NCI-H2029 (cell line): ENCODE results near the gene SPTBN4.
"Not testable (repeated sequence)": the region's sequence is repeated elsewhere in the genome, so short reads cannot be mapped to it uniquely, and the experiment has no call there.

Experiments used
- DNase-seq: peaks from one replicate; lab custom pipeline; 2025; lab: John Stamatoyannopoulos, UW

The SPTBN4 gene

DNA sequence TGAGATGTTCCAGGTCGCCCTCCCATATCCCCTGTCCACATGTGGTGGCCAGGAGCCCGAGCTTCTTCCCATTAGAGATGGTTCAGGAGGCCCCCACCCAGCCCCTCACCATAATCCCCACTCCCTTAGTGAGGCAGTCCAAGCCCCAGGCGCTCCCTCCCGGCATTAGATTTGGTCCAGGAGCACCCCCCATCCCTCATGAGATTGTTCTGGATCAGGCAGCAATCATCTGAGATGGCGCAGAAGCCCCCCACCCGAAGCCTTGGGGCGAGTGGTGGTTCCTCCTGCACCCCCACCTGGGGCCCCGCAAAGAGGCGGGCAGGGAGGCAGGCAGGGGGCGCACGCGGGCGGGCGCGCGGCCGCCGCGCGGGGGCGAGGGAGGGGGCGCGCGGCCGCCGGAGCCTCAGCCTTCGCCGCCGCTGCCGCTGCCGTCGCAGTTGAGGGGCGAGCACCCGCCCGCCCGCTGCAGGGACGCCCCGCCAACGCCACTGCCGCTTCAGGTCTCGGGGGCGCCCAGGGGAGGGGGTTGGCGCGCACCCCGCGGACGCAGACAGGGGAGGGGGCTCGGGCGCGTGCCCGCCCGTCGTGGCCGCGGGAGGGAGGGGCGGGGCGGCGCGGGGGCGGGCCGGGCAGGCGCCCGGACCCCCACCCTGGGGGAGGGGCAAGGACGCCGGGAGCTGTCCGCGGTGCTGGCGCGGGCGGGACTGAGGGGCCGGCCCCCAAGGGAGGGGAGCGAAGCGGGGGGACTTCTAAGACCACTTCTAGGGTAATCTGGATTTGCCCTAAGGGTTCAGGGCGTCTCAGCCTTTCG, 63.5 kb downstream of the SPTBN4 start:
- DNase-seq: peak; percentile 12

DNA sequence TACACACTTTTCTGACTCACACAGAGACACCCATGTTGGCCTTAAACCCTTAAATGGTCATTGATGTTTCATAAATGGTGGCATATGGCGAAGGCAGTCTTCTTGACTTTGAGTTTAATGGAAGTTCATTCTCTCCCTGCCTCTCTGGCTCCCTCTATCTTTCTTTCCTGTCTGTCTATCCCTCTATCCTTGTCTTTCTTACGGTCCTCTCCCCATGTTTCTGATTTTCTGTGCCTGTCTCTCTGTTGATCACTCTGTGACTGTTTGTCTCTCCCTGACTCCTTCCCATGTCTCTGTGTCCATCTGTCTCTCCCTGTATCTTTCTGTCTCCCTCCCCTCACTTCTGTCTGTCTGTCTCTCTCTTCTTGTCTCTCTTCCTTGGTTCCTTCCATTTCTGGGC, 66.7 kb downstream of the SPTBN4 start:
- DNase-seq: no peak

DNA sequence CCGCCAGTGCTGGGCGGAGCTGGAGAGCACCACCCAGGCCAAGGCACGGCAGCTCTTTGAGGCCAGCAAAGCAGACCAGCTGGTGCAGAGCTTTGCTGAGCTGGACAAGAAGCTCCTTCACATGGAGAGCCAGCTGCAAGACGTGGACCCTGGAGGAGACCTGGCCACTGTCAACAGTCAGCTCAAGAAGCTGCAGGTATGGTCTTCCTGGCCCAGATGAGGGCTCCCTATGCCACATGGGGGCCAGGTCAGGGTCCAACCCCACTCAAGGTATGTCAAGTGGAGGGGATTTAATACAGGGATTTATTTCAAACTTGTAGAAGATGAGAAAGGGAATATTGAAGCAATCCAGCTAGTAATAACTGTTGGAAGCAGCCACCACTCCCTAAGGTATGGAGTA, 67.3 kb downstream of the SPTBN4 start:
- DNase-seq: no peak

DNA sequence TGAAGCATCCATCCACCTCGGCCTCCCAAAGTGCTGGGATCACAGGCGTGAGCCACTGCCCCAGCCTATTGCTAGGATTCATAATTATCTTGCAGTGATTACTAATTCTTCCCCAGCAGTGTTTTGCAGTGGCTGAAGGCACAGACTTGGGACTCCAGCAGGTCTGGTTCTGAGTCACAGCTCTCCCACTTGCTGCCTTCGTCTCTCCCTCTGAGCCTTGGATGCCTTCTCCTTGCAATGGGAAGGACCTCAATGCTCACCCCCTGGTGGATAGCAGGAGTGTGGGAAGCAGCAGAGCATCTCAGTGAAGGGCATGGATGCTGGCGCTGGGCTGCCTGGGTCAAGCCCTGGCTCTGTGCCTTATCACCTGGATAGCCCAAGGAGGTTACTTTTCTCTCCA, 72.3 kb downstream of the SPTBN4 start:
- DNase-seq: no peak

DNA sequence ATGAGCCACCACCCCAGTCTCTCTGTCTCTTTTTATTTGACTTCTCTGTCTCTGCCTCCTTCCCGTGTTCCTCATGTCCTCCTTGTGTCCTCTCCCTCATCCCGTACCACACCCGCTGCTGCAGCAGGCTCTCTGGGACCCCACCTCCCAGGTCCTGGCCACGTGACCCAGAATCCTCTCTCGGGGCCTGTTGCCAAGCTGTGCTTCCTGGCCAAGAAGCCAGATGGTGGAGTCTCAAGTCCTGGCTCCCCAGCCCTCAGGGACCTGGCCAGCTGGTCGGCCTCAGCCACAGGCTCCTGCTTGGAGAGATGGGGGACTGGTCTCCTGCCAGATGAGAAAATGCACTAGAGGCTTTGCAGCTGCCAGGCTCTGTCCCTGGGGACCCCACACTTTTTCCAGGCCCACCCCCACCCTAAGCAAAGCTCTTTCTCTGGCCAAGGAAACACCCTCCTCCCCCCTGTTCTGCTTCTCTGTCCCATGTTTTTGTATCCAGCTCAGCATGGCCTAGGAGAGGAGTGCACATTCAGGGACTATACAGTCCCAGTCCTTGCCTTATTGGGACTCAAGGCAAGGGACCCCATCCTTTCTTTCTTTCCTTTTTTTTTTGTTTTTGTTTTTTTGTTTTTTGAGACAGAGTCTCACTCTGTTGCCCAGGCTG, 75.5 kb downstream of the SPTBN4 start:
- DNase-seq: peak; percentile 51

DNA sequence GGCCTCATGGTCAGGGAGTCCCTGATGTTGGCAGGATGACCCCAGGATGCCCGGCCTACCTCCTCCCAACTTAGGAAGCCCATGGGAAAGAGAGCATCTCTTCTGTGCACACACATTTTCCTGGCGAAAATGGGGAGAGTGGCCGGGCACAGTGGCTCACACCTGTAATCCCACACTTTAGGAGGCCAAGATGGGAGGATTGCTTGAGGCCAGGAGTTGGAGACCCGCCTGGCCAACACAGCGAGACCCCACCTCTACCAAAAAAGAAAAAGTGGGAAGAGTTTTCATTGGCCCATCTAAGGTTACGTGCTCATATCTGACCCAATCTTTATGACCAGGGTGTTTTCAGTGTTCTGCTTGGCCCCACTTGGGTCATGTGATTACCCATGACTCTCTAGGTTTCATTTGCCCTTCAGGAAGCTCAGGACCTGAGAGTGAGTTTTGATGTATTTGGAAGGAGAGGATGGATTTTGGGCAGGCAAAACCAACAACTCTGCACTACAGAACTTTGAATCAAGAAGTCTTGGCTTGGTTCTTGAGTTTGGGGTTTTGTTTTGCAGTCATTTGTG, 76.3 kb downstream of the SPTBN4 start:
- no peak for DNase-seq

DNA sequence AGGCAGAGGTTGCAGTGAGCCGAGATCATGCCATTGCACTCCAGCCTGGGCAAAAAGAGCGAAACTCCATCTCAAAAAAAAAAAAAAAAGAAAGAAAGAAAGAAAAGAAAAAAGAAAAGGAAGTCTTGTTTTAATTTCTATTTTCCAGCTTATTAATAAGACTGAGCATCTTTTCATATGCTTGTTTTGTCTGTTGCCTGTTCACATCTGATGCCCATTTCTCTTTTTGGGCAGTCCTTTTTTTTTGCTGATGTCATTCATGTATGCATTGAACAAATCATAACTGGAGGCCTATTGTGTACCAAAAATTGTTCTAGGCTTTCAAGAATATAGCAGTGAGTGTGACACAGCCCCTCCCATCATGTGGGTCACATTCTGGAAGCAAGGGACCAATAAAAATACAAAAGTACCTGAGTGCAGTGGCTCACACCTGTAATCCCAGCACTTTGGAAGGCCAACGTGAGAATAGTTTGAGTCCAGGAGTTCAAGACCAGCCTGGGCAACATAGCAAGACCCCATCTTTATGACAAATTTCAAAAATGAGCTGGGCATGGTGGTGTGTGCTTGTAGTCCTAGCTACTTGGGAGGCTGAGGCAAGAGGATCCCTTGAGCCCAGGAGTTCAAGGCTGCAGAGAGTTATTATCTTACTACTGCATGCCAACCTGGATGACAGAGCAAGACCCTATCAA, 79.5 kb downstream of the SPTBN4 start:
- not testable (repeated sequence) for DNase-seq

DNA sequence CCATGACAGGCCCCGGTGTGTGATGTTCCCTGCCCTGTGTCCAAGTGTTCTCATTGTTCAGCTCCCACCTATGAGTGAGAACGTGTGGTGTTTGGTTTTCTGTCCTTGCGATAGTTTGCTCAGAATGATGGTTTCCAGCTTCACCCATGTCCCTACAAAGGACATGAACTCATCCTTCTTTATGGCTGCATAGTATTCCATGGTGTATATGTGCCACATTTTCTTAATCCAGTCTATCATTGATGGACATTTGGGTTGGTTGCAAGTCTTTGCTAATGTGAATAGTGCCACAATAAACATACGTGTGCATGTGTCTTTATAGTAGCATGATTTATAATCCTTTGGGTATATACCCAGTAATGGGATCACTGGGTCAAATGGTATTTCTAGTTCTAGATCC, 80.4 kb downstream of the SPTBN4 start:
- not testable (repeated sequence) for DNase-seq

DNA sequence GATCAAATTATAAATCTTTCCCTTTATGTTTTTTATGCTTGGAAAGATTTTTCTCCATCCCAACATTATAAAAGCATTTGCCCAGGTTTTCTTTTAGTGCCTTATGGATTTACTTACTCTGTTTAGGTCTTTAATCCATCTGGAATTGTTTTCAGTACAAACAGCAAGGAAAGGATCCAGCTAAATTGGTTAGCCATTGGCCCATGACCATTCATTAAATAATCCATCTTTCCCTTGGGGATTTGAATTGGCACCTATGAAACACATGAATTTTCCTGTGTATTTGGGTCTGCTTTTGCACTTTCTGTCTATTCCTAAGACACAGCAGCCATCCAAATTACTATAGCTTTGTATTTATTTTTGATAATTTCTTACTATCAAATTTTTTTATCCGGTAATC, 81.0 kb downstream of the SPTBN4 start:
- no peak for DNase-seq

DNA sequence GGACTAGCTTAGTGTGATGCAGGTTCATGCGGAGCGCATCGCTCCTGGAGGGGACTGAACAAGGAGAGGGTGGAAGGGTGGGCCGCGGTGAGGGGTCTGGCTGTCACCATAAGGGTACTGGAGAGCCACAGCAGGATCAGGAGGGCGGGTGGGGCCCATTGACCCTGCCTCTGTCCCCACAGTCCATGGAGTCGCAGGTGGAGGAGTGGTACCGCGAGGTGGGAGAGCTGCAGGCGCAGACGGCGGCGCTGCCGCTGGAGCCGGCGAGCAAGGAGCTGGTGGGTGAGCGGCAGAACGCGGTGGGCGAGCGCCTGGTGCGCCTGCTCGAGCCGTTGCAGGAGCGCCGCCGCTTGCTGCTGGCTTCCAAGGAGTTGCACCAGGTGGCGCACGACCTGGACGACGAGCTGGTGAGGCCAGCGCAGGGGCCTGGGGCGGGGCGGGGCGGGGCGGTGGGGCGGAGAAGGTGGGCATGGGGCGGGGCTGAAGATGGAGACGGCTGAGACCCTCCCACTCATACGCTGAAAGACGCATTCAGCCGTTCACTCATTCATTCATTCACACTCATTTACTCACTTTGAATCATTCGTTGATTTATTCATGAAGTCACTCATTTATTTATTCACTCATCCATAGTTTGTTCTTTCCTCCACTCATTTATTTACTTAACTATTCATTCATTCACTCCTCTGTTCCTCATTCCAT, 82.4 kb downstream of the SPTBN4 start:
- peak; percentile 26 for DNase-seq

DNA sequence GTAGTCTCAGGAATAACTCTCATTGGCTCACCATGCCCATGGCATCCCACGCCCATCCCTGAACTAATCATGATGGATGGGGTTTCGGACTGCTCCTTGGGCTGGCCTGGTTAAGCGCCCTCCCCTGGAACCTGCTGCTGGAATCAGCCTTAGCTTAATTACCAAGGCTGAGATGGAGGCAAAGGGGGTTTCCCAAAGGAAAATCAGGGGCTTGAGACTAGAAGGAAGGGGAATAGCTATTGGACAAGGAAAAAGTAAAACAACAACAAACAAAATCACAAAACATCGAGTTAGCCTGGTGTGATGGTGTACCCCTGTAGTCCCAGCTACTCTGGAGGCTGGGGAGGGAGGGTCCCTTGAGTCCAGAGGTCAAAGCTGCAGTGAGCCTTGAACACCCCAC, 84.2 kb downstream of the SPTBN4 start:
- DNase-seq: no peak

DNA sequence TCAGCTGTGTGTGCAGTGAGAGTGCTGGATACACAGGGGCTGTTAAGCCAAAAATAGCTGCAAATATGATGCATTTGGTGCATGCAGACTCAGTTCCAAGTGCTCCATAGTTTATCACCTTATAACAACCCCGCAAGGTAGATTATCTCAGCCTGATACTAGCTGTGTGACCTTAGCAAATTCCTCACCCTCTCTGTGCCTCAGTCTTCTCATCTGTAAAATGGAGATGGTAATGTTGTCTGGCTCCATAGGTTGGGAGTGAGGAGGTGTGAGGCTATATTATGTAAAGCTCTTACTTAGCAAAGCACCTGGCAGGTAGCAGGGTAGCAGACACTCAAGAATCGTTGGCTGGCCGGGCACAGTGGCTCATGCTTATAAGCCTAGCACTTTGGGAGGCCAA, 86.0 kb downstream of the SPTBN4 start:
- no peak for DNase-seq

DNA sequence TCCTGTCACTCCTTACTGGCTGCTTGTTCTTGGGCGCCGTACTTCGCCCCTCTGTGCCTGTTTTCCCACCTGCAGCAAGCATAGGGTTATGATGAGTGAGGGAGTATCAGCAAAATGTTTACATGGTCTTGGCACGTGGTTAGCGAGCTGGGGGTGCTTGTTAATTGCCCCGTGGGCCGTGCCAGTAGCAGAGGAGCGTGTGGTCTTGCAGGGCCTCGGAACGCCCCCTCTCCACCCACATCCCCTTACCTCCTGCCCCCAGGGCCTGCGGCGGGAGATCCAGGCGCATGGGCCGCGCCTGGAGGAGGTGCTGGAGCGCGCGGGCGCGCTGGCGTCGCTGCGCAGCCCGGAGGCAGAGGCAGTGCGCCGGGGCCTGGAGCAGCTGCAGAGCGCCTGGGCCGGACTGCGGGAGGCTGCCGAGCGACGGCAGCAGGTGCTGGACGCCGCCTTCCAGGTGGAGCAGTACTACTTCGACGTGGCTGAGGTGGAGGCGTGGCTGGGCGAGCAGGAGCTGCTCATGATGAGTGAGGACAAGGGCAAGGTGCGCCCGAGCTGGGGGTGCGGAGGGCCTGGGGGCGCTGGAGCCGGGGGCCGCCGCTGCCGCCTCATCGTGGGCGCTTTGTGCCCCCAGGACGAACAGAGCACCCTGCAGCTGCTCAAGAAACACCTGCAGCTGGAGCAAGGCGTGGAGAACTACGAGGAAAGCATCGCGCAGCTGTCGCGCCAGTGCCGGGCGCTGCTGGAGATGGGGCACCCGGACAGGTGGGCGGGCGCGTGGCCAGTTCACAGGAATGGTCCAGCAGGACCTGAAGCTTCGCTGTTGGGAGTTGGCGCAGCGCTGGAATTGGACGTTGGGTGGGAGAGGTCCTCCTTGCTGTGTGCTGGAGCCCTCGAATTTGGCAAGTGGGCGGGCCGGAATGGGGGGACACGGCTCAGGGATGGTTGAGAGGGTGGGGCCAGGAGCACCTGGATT, 87.4 kb downstream of the SPTBN4 start:
- DNase-seq: no peak

DNA sequence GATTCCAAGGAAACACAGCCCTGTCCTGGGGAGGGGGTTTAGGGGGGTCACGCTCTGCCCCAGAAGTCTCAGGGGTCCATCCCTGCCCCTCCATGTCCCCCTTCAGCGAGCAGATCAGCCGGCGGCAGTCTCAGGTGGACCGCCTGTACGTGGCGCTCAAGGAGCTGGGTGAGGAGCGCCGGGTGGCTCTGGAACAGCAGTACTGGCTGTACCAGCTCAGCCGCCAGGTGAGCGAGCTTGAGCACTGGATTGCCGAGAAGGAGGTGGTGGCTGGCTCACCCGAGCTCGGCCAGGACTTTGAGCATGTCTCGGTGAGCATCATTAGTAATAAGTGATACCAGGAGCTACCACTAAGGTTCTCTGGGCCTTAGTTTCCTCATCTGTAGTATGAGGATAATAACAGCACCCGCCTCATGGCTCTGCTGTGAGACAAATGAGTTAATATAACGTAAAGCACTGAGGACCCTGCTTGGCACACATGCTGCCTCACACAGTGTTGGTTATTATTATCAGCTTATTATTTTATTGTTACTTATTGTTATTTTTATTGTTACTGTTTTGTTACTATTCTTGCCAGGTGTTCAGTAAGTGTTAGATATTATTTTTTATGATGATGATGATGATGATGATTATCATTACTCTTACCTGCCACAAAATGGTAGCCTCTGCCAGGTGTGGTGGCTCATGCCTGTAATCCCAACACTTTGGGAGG, 89.3 kb downstream of the SPTBN4 start:
- DNase-seq: no peak

DNA sequence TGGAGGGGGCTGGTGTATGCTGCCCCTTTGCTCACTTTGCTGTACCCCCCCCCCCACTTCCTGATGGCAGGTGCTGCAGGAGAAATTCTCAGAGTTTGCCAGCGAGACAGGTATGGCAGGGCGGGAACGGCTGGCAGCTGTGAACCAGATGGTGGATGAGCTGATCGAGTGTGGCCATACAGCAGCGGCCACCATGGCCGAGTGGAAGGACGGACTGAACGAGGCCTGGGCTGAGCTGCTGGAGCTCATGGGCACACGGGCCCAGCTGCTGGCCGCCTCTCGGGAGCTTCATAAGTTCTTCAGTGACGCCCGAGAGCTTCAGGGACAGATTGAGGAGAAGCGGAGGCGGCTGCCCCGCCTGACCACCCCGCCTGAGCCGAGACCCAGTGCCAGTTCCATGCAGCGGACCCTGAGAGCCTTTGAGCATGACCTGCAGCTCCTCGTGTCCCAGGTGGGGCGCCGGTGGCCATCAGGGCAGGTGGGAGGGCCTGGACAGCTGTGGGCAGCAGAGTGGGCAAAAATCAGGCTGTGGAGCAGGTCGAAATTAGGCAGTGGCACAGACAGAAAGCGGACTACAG, 90.2 kb downstream of the SPTBN4 start:
- DNase-seq: no peak

DNA sequence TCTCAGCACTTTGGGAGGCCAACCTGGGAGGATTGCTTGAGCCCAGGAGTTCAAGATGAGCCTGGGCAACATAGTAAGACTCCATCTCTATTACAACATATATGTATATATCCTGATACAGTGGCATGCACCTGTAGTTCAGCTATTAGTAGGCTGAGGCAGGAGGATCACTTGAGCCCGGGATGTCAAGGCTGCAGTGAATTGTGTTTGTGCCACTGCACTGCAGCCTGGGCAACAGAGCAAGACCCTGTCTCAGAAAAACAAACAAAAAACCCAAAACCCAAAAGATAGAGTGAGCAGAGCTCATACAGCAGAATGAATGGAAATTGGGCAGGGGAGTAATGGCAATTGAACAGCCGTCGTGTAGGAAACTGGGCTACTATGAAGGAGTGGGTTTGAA, 92.6 kb downstream of the SPTBN4 start:
- no peak for DNase-seq

DNA sequence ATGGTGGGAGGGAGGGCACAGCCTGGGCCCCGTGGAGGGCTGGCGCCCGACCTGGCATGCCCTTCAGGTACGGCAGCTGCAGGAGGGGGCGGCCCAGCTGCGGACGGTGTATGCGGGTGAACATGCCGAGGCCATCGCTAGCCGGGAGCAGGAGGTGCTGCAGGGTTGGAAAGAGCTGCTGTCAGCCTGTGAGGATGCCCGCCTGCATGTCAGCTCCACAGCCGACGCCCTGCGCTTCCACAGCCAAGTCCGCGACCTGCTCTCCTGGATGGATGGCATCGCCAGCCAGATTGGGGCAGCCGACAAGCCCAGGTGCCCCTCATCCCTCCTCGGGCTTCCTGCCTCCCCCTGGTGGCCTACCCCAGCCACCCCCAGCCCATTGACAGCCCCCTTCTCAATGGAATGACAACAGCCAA, 93.3 kb downstream of the SPTBN4 start:
- no peak for DNase-seq

DNA sequence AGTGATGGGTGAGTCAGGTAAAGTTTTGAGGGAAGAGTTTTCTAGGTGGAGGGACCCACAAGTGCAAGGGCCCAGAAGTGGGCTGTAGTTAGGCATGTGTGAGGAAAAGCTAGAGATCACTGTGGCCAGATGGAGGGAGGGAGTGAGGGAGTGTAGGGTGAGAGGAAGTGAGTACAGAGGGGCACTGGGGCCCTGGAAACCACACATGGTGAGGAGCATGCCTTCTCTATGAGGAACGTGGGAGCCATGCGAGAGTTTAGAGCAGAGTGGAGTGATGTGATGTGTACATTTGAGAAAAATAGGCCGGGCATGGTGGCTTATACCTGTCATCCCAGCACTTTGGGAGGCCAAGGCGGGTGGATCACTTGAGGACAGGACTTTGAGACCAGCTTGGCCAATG, 95.1 kb downstream of the SPTBN4 start:
- no peak for DNase-seq

DNA sequence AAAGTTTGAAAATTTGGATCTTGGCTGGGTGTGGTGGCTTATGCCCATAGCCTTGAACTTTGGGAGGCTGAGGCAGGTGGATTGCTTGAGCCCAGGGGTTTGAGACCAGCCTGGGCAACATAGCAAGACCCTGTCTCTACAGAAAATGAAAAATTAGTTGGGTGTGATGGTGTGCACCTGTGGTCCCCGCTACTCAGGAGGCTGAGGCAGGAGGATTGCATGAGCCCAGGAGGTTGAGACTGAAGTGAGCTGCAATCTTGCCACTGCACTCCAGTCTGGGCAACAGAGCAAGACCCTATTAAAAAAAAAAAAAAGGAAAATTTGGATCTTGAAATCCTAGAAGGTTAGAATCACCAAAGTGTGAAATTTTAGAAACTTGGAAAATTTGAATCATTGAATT, 97.7 kb downstream of the SPTBN4 start:
- DNase-seq: not testable (repeated sequence)

DNA sequence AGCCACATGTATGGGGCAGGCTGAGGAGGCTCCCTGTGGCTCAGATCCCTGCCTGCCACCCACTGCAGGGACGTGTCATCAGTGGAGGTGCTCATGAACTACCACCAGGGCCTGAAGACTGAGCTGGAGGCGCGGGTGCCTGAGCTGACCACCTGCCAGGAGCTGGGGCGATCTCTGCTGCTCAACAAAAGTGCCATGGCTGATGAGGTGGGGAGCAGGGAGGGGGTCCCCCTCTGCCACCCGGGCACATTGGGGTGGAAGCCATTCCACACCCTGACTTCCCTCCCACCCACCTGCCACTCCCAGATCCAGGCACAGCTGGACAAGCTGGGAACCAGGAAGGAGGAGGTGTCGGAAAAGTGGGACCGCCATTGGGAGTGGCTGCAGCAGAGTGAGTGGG, 98.6 kb downstream of the SPTBN4 start:
- DNase-seq: no peak
